SK-N-SH (cell line): Measurements from ENCODE around the gene RAET1L. TPM values are rescaled to one million over a fixed set of nuclear protein-coding genes. Genes with fewer than 3 reads are reported as not detected.

ENCODE experiments used
- CTCF ChIA-PET: fragments of 300-600, 350-600 bp; formaldehyde crosslinking; extraction: SDS; loops from one replicate; lab custom pipeline; 2021; lab: Yijun Ruan, JAX
- POLR2A ChIA-PET: fragments of 350-600 bp; sonication (Branson Sonifier 250); formaldehyde crosslinking; extraction: SDS; loops from one replicate; lab custom pipeline; 2020; ENCODE audit warnings: antibody characterized with exemption, inconsistent platforms; lab: Yijun Ruan, JAX
- DNase-seq: peaks from one replicate; pipeline ENCODE4 v3.0.0; 2012
- H2AFZ ChIP-seq: fragments of 200-600 bp; sonication (generic); 2 replicates; pipeline ENCODE4 v1.8.1; 2016; ENCODE audit warnings: antibody characterized with exemption, mild to moderate bottlenecking, low read depth
- H3F3A ChIP-seq: fragments of 200-600 bp; sonication (generic); replicated peaks from 2 replicates; pipeline ENCODE3; 2016; ENCODE audit warnings: antibody characterized with exemption, mild to moderate bottlenecking; ENCODE audit not compliant: insufficient read depth
- H3K27ac ChIP-seq, 2 experiments: fragments of 200-500 bp in 1 of 2; fragments of 200-600 bp in 1 of 2; sonication (Bioruptor generic) in 1 of 2; sonication (generic), shearing (Covaris generic) in 1 of 2; 2 replicates each; pipeline versions ENCODE4 v1.5.1 to v1.6.1; 2014 to 2016; ENCODE audit warnings: low read depth in 2 of 2, inconsistent platforms in 1 of 2, low read length in 1 of 2, mild to moderate bottlenecking in 1 of 2, mixed read lengths in 1 of 2
- H3K27me3 ChIP-seq: fragments of 200-600 bp; sonication (generic), shearing (Covaris generic); 2 replicates; pipeline ENCODE4 v1.6.1; 2016; ENCODE audit warnings: mixed run types; ENCODE audit not compliant: insufficient read depth
- H3K36me3 ChIP-seq, 2 experiments: fragments of 200-500 bp in 1 of 2; fragments of 200-600 bp in 1 of 2; sonication (Bioruptor generic) in 1 of 2; sonication (generic) in 1 of 2; replicated peaks in 1 of 2; 2 replicates each; pipeline versions ENCODE3 to v1.5.1; 2014 to 2016; ENCODE audit warnings: low read length in 1 of 2, mild to moderate bottlenecking in 1 of 2; ENCODE audit not compliant: insufficient read depth in 2 of 2, control insufficient read depth in 1 of 2
- H3K4me1 ChIP-seq, 2 experiments: fragments of 200-500 bp in 1 of 2; fragments of 200-600 bp in 1 of 2; sonication (Bioruptor generic) in 1 of 2; sonication (generic), shearing (Covaris generic) in 1 of 2; 2 replicates each; pipeline versions ENCODE4 v1.5.1 to v1.6.1; 2014 to 2016; ENCODE audit warnings: low read depth in 1 of 2, low read length in 1 of 2, mixed run types in 1 of 2; ENCODE audit not compliant: insufficient read depth in 2 of 2, control insufficient read depth in 1 of 2
- H3K4me2 ChIP-seq: fragments of 200-600 bp; sonication (generic), shearing (Covaris generic); 2 replicates; pipeline ENCODE4 v1.6.1; 2017; ENCODE audit warnings: mixed run types
- H3K4me3 ChIP-seq, 2 experiments: fragments of 200-500 bp in 1 of 2; fragments of 200-600 bp in 1 of 2; sonication (Bioruptor generic) in 1 of 2; sonication (generic), shearing (Covaris generic) in 1 of 2; 2 replicates each; pipeline versions ENCODE4 v1.5.1 to v1.8.1; 2014 to 2016; ENCODE audit warnings: low read depth in 2 of 2, inconsistent platforms in 1 of 2, low read length in 1 of 2, mild to moderate bottlenecking in 1 of 2, mixed read lengths in 1 of 2, moderate library complexity in 1 of 2
- H3K79me2 ChIP-seq: fragments of 200-600 bp; sonication (generic); 2 replicates; pipeline ENCODE4 v1.8.1; 2017; ENCODE audit warnings: mild to moderate bottlenecking; ENCODE audit not compliant: insufficient read depth
- H3K9ac ChIP-seq: fragments of 200-600 bp; sonication (generic); 2 replicates; pipeline ENCODE4 v1.6.1; 2017; ENCODE audit warnings: mixed run types
- H3K9me2 ChIP-seq: fragments of 200-600 bp; sonication (generic); 2 replicates; pipeline ENCODE4 v1.6.1; 2017; ENCODE audit warnings: mixed run types
- H3K9me3 ChIP-seq: fragments of 200-600 bp; sonication (generic); 2 replicates; pipeline ENCODE4 v1.6.1; 2017; ENCODE audit warnings: mixed run types, mild to moderate bottlenecking, moderate library complexity
- H4K20me1 ChIP-seq: fragments of 200-600 bp; sonication (generic); 2 replicates; pipeline ENCODE4 v1.6.1; 2017; ENCODE audit warnings: mild to moderate bottlenecking, mixed run types; ENCODE audit not compliant: insufficient read depth
- CHD2 ChIP-seq: fragments of 150-350 bp; IDR thresholded peaks from 2 replicates; pipeline ENCODE4 v1.6.1; 2018; ENCODE audit warnings: low read length; ENCODE audit not compliant: partially characterized antibody
- ELF1 ChIP-seq: IDR thresholded peaks from 2 replicates; pipeline ENCODE4 v1.4.0; 2012
- EP300 ChIP-seq, 2 experiments: IDR thresholded peaks; 2 replicates each; pipeline versions ENCODE4 v1.4.0 to v1.6.1; 2012; ENCODE audit warnings: borderline replicate concordance in 1 of 2, low read depth in 1 of 2, low read length in 1 of 2
- EZH2phosphoT487 ChIP-seq: fragments of 200-600 bp; sonication (generic); IDR thresholded peaks from 2 replicates; pipeline ENCODE4 v1.6.1; 2017; ENCODE audit warnings: low read depth, mixed run types, mild to moderate bottlenecking, antibody characterized with exemption, moderate library complexity, borderline replicate concordance
- GABPA ChIP-seq: IDR thresholded peaks from 2 replicates; pipeline ENCODE4 v1.4.0; 2012; ENCODE audit warnings: low read depth, mild to moderate bottlenecking
- JUND ChIP-seq: IDR thresholded peaks from 2 replicates; pipeline ENCODE4 v1.4.0; 2012
- MEF2A ChIP-seq: IDR thresholded peaks from 2 replicates; pipeline ENCODE4 v1.4.0; 2012; ENCODE audit warnings: low read depth, borderline replicate concordance
- NRF1 ChIP-seq: IDR thresholded peaks from 2 replicates; pipeline ENCODE4 v1.6.1; 2012; ENCODE audit warnings: low read depth, mild to moderate bottlenecking, low read length
- POLR2AphosphoS5 ChIP-seq: IDR thresholded peaks from 2 replicates; pipeline ENCODE4 v1.6.1; 2012; ENCODE audit warnings: low read depth, low read length
- RAD21 ChIP-seq: IDR thresholded peaks from 2 replicates; pipeline ENCODE4 v1.6.1; 2012; ENCODE audit warnings: mild to moderate bottlenecking, low read length
- SIN3A ChIP-seq: IDR thresholded peaks from 2 replicates; pipeline ENCODE4 v1.6.1; 2012; ENCODE audit warnings: low read depth, mild to moderate bottlenecking, low read length, moderate library complexity, borderline replicate concordance
- TAF1 ChIP-seq: IDR thresholded peaks from 2 replicates; pipeline ENCODE4 v1.6.1; 2012; ENCODE audit warnings: low read depth, mild to moderate bottlenecking, low read length, moderate library complexity, borderline replicate concordance
- TCF12 ChIP-seq: IDR thresholded peaks from 2 replicates; pipeline ENCODE4 v1.4.0; 2012
- TEAD4 ChIP-seq: IDR thresholded peaks from 2 replicates; pipeline ENCODE4 v1.4.0; 2012; ENCODE audit warnings: mild to moderate bottlenecking, borderline replicate concordance; ENCODE audit not compliant: insufficient read depth
- YY1 ChIP-seq: IDR thresholded peaks from 2 replicates; pipeline ENCODE4 v1.4.0; 2012; ENCODE audit warnings: low read depth, mild to moderate bottlenecking
- WGBS: methylation state at CpG from one replicate; pipeline ENCODE4 v1.1.6; 2017; ENCODE audit warnings: low lambda C conversion rate; 5-methylcytosine and 5-hydroxymethylcytosine counted together
- polyA plus RNA-seq, 3 experiments: library from polyadenylated mRNA; depleted of rRNA; stranded (reverse); fragments of >200 nt; gene quantifications; 2 replicates each; pipeline ENCODE4 v1.2.3, GENCODE V29; 2012
- TF ChIP-seq, protein P1 (sequence below): IDR thresholded peaks from 2 replicates; pipeline ENCODE4 v1.4.0; 2012; ENCODE audit warnings: low read depth, borderline replicate concordance
- TF ChIP-seq, protein P2 (sequence below): IDR thresholded peaks from 2 replicates; pipeline ENCODE4 v1.4.0; 2012; ENCODE audit warnings: low read depth, borderline replicate concordance
- TF ChIP-seq, protein P3 (sequence below): fragments of 150-350 bp; IDR thresholded peaks from 2 replicates; pipeline ENCODE4 v1.6.1; 2016; ENCODE audit warnings: mild to moderate bottlenecking, low read depth, low read length
- TF ChIP-seq, protein P4 (sequence below): IDR thresholded peaks from 2 replicates; pipeline ENCODE4; 2012
- TF ChIP-seq, protein P5 (sequence below): IDR thresholded peaks from 2 replicates; pipeline ENCODE4 v1.4.0; 2012; ENCODE audit warnings: low read depth

Gene RAET1L
- polyA plus RNA-seq, 1 of the 3 experiments (the other 2 are of a cell fraction) = not detected

DNA sequence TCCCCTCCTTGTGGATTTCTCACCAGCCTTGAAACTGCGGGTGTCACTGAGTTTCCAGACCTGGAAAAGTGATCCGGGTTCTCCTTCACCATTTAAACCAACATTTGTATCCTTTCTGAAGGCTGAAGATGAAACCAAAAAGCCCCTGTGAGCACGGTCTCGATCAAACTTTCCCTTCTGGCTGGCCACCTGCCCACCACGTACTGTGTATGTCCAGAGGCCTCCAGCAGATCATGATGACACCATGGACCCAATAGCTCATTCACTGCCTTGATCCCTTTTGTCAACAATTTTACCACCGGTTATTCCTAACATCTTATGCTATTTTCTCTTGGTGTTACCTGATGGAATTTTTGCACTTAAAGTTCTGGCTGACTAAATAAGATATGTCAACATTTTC, 46.0 kb downstream of the RAET1L start:
- H3K27ac ChIP-seq = no peak overlapping the region
- H3K4me2 ChIP-seq = no peak overlapping the region
- H3K9ac ChIP-seq = no peak overlapping the region
- 5% methylated on average over 6 of the region's 6 CpGs for WGBS
- no peaks in the 10 kb centered on the region for H3K9me3 ChIP-seq
- H3K4me1 ChIP-seq = no peaks in the 10 kb centered on the region
- no peaks in the 10 kb centered on the region for H3K79me2 ChIP-seq
- no peaks in the 10 kb centered on the region for H3F3A ChIP-seq
- TF ChIP-seq, protein P1, sequence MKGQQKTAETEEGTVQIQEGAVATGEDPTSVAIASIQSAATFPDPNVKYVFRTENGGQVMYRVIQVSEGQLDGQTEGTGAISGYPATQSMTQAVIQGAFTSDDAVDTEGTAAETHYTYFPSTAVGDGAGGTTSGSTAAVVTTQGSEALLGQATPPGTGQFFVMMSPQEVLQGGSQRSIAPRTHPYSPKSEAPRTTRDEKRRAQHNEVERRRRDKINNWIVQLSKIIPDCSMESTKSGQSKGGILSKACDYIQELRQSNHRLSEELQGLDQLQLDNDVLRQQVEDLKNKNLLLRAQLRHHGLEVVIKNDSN = no peak
- TF ChIP-seq MEF2A = no peak
- no peak for TF ChIP-seq GABPA
- no peak for TF ChIP-seq POLR2AphosphoS5
- no peak for DNase-seq
- POLR2A ChIA-PET = no interaction called here
- no peak overlapping the region for H2AFZ ChIP-seq
- no peaks in the 10 kb centered on the region for H3K36me3 ChIP-seq
- no peaks in the 10 kb centered on the region for H4K20me1 ChIP-seq
- H3K4me3 ChIP-seq = no peak overlapping the region
- H3K9me2 ChIP-seq = no peaks in the 10 kb centered on the region
- CTCF ChIA-PET = no interaction called here
- peaks cover 32% of the 10 kb centered on the region; the same call in 1 of the 2 replicates for H3K27me3 ChIP-seq

DNA sequence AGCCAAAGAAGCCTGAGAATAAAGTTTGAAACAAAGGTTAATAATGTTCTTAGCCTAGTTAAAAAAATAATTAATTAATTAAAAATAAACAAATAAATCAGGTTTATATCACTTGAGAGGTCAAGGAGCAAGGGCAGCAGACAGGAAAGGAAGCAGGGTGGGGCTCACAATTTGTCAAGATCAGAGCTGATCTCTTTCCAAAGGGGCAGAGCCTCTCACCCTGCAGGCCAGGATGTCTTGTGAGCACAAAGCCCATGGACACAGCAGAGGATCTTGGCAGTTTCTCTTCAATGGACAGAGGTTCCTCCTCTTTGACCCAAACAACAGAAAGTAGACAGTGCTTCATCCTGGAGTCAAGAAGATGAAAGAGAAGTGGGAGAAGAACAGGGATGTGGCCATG, 46.7 kb downstream of the RAET1L start:
- H4K20me1 ChIP-seq = no peaks in the 10 kb centered on the region
- CTCF ChIA-PET = interaction anchor here (1.4 kb wide), 1 partner anchor 39 kb away, joined by 3 read pairs; no protein-coding TSS in a partner anchor
- no peaks in the 10 kb centered on the region for H3F3A ChIP-seq
- H2AFZ ChIP-seq = no peak overlapping the region
- H3K9me2 ChIP-seq = no peaks in the 10 kb centered on the region
- TF ChIP-seq MEF2A = no peak
- no peak for TF ChIP-seq SIN3A
- TF ChIP-seq ELF1 = no peak
- TF ChIP-seq CHD2 = no peak
- no peak for TF ChIP-seq JUND
- no peak for TF ChIP-seq TCF12
- TF ChIP-seq, protein P2, sequence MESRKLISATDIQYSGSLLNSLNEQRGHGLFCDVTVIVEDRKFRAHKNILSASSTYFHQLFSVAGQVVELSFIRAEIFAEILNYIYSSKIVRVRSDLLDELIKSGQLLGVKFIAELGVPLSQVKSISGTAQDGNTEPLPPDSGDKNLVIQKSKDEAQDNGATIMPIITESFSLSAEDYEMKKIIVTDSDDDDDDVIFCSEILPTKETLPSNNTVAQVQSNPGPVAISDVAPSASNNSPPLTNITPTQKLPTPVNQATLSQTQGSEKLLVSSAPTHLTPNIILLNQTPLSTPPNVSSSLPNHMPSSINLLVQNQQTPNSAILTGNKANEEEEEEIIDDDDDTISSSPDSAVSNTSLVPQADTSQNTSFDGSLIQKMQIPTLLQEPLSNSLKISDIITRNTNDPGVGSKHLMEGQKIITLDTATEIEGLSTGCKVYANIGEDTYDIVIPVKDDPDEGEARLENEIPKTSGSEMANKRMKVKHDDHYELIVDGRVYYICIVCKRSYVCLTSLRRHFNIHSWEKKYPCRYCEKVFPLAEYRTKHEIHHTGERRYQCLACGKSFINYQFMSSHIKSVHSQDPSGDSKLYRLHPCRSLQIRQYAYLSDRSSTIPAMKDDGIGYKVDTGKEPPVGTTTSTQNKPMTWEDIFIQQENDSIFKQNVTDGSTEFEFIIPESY = no peak
- no peak for TF ChIP-seq YY1
- no peak for TF ChIP-seq EZH2phosphoT487
- TF ChIP-seq TAF1 = no peak
- TF ChIP-seq, protein P3, sequence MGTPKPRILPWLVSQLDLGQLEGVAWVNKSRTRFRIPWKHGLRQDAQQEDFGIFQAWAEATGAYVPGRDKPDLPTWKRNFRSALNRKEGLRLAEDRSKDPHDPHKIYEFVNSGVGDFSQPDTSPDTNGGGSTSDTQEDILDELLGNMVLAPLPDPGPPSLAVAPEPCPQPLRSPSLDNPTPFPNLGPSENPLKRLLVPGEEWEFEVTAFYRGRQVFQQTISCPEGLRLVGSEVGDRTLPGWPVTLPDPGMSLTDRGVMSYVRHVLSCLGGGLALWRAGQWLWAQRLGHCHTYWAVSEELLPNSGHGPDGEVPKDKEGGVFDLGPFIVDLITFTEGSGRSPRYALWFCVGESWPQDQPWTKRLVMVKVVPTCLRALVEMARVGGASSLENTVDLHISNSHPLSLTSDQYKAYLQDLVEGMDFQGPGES = no peak
- no peak for TF ChIP-seq NRF1
- no peak for TF ChIP-seq GABPA
- TF ChIP-seq, protein P1 = no peak
- no peak for TF ChIP-seq TEAD4
- TF ChIP-seq POLR2AphosphoS5 = no peak
- TF ChIP-seq, protein P4, sequence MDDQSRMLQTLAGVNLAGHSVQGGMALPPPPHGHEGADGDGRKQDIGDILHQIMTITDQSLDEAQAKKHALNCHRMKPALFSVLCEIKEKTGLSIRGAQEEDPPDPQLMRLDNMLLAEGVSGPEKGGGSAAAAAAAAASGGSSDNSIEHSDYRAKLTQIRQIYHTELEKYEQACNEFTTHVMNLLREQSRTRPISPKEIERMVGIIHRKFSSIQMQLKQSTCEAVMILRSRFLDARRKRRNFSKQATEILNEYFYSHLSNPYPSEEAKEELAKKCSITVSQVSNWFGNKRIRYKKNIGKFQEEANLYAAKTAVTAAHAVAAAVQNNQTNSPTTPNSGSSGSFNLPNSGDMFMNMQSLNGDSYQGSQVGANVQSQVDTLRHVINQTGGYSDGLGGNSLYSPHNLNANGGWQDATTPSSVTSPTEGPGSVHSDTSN = no peak
- TF ChIP-seq, protein P5, sequence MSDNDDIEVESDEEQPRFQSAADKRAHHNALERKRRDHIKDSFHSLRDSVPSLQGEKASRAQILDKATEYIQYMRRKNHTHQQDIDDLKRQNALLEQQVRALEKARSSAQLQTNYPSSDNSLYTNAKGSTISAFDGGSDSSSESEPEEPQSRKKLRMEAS = no peak
- no peak for TF ChIP-seq RAD21
- no peak for TF ChIP-seq EP300 (IDR thresholded peaks at IDR 0.05; ENCODE audit: borderline replicate concordance in 1 of 2, low read depth in 1 of 2, low read length in 1 of 2)
- H3K9me3 ChIP-seq = no peaks in the 10 kb centered on the region
- no peaks in the 10 kb centered on the region for H3K79me2 ChIP-seq
- DNase-seq = no peak
- no peak overlapping the region for H3K27ac ChIP-seq
- H3K9ac ChIP-seq = no peak overlapping the region
- H3K4me2 ChIP-seq = no peak overlapping the region
- H3K4me3 ChIP-seq = no peak overlapping the region
- POLR2A ChIA-PET = no interaction called here
- peaks cover 38% of the 10 kb centered on the region; the same call in 1 of the 2 replicates for H3K27me3 ChIP-seq
- H3K4me1 ChIP-seq = no peaks in the 10 kb centered on the region
- H3K36me3 ChIP-seq = no peaks in the 10 kb centered on the region
